ENCODE results near the gene CDO1. TPM values are rescaled to one million over a fixed set of nuclear protein-coding genes. Genes with fewer than 3 reads are reported as not detected.
A peak's percentile ranks its signal among the peaks of the same experiment; 100 is the strongest.

The CDO1 gene
- total RNA-seq, 1 experiment from 2014 or later, result 2.7 TPM

GRCh38 chr5:115788440-115788839 is 28.0 kb downstream of the CDO1 start:
- no peak for DNase-seq (ENCODE audit: low read depth)

- no peak for DNase-seq (ENCODE audit: low read depth)
These were observed 29.0 kb downstream of the CDO1 start for GRCh38 chr5:115787426-115787825.

GRCh38 chr5:115785381-115786065 is 30.9 kb downstream of the CDO1 start:
- no peak for DNase-seq (ENCODE audit: low read depth)

GRCh38 chr5:115778417-115778816 is 38.0 kb downstream of the CDO1 start:
- DNase-seq (ENCODE audit: low read depth), result peak; percentile 43

- DNase-seq (ENCODE audit: low read depth), result no peak
These were observed 39.5 kb downstream of the CDO1 start for GRCh38 chr5:115776989-115777388.

- DNase-seq (ENCODE audit: low read depth), result no peak
These were observed 40.5 kb downstream of the CDO1 start for GRCh38 chr5:115775999-115776398.

- DNase-seq (ENCODE audit: low read depth), result peak; percentile 38
These were observed 41.8 kb downstream of the CDO1 start for GRCh38 chr5:115774684-115775083.

- peak; percentile 68 for DNase-seq (ENCODE audit: low read depth)
These were observed 43.6 kb downstream of the CDO1 start for GRCh38 chr5:115772731-115773475.

- DNase-seq (ENCODE audit: low read depth), result no peak
These were observed 46.0 kb downstream of the CDO1 start for GRCh38 chr5:115770466-115770865.

GRCh38 chr5:115767424-115767823 is 49.0 kb downstream of the CDO1 start:
- no peak for DNase-seq (ENCODE audit: low read depth)

- DNase-seq (ENCODE audit: low read depth), result no peak
These were observed 49.9 kb downstream of the CDO1 start for GRCh38 chr5:115766608-115767007.

GRCh38 chr5:115758356-115758755 is 58.1 kb downstream of the CDO1 start:
- peak; percentile 8 for DNase-seq (ENCODE audit: low read depth)

- DNase-seq (ENCODE audit: low read depth), result no peak
These were observed 60.8 kb downstream of the CDO1 start for GRCh38 chr5:115755675-115756074.

Other genes with a start within 250 kb of the CDO1 start
- 7.5 and 9.1 TPM in 2 replicates for gene TICAM2, start 214.2 kb downstream of the CDO1 start, total RNA-seq (2014; rRNA removed)
- 111 and 115 TPM in 2 replicates for gene TMED7, start 190.6 kb downstream of the CDO1 start, total RNA-seq (2014; rRNA removed)
- 72.9 and 78.6 TPM in 2 replicates for gene ATG12, start 24.9 kb upstream of the CDO1 start, total RNA-seq (2014; rRNA removed)
- gene AP3S1, start 25.3 kb upstream of the CDO1 start, total RNA-seq (2014; rRNA removed), result 171 and 369 TPM in 2 replicates
- gene LVRN, start 145.8 kb upstream of the CDO1 start, total RNA-seq (2014; rRNA removed), result 0.11 and 0.13 TPM in 2 replicates
- gene ARL14EPL, start 215.8 kb upstream of the CDO1 start, total RNA-seq (2014; rRNA removed), result 0.40 TPM in 1 of 2 replicates, not detected in the other

Data from LHCN-M2 (cell line).